NCI-H1436 (cell line): ENCODE results near the gene DGKQ.
"Not testable (repeated sequence)": the region's sequence is repeated elsewhere in the genome, so short reads cannot be mapped to it uniquely, and the experiment has no call there.

Experiments
- DNase-seq: peaks from one replicate; lab custom pipeline; 2025; lab: John Stamatoyannopoulos, UW

The DGKQ gene

GRCh38 chr4:921830-922331, 51.5 kb downstream of the DGKQ start:
- no peak for DNase-seq

GRCh38 chr4:919004-919680, 54.2 kb downstream of the DGKQ start:
- DNase-seq: not testable (repeated sequence)

- DNase-seq: not testable (repeated sequence)
Observed at GRCh38 chr4:918591-918990, 54.8 kb downstream of the DGKQ start.

GRCh38 chr4:917992-918391, 55.4 kb downstream of the DGKQ start:
- no peak for DNase-seq

GRCh38 chr4:917466-917865, 55.9 kb downstream of the DGKQ start:
- no peak for DNase-seq

- no peak for DNase-seq
Observed at GRCh38 chr4:915595-915994, 57.8 kb downstream of the DGKQ start.

GRCh38 chr4:915041-915474, 58.3 kb downstream of the DGKQ start:
- DNase-seq: no peak

GRCh38 chr4:914531-914930, 58.8 kb downstream of the DGKQ start:
- no peak for DNase-seq

GRCh38 chr4:913280-913618, 60.1 kb downstream of the DGKQ start:
- DNase-seq: no peak

GRCh38 chr4:912548-913279, 60.7 kb downstream of the DGKQ start:
- no peak for DNase-seq

- no peak for DNase-seq
Observed at GRCh38 chr4:911871-912490, 61.4 kb downstream of the DGKQ start.

GRCh38 chr4:911221-911751, 62.1 kb downstream of the DGKQ start:
- no peak for DNase-seq

GRCh38 chr4:910366-911091, 62.8 kb downstream of the DGKQ start:
- no peak for DNase-seq

- no peak for DNase-seq
Observed at GRCh38 chr4:909821-910220, 63.5 kb downstream of the DGKQ start.

- no peak for DNase-seq
Observed at GRCh38 chr4:909131-909571, 64.2 kb downstream of the DGKQ start.
